ENCODE results near the gene CEP72.
"Not testable (repeated sequence)": the region's sequence is repeated elsewhere in the genome, so short reads cannot be mapped to it uniquely, and the experiment has no call there.

CEP72 gene

GRCh38 chr5:673831-674629, 61.9 kb downstream of the CEP72 start:
- no peak for DNase-seq

GRCh38 chr5:674630-675011, 62.5 kb downstream of the CEP72 start:
- no peak for DNase-seq

GRCh38 chr5:675111-675870, 63.2 kb downstream of the CEP72 start:
- DNase-seq = no peak

GRCh38 chr5:675871-676698, 63.9 kb downstream of the CEP72 start:
- DNase-seq = no peak

GRCh38 chr5:676699-677076, 64.5 kb downstream of the CEP72 start:
- DNase-seq = no peak

GRCh38 chr5:677131-678101, 65.3 kb downstream of the CEP72 start:
- no peak for DNase-seq

- DNase-seq = not testable (repeated sequence)
Observed at GRCh38 chr5:678521-678920, 66.4 kb downstream of the CEP72 start.

- not testable (repeated sequence) for DNase-seq
Observed at GRCh38 chr5:679166-679895, 67.2 kb downstream of the CEP72 start.

- not testable (repeated sequence) for DNase-seq
Observed at GRCh38 chr5:680118-680795, 68.1 kb downstream of the CEP72 start.

GRCh38 chr5:680836-681235, 68.7 kb downstream of the CEP72 start:
- not testable (repeated sequence) for DNase-seq

GRCh38 chr5:681317-682191, 69.4 kb downstream of the CEP72 start:
- not testable (repeated sequence) for DNase-seq

- not testable (repeated sequence) for DNase-seq
Observed at GRCh38 chr5:682216-682615, 70.1 kb downstream of the CEP72 start.

- not testable (repeated sequence) for DNase-seq
Observed at GRCh38 chr5:682651-683358, 70.7 kb downstream of the CEP72 start.

- no peak for DNase-seq
Observed at GRCh38 chr5:683551-684481, 71.7 kb downstream of the CEP72 start.

- no peak for DNase-seq
Observed at GRCh38 chr5:684751-685216, 72.6 kb downstream of the CEP72 start.

- DNase-seq = no peak
Observed at GRCh38 chr5:685262-686171, 73.4 kb downstream of the CEP72 start.

GRCh38 chr5:686172-686523, 74.0 kb downstream of the CEP72 start:
- DNase-seq = not testable (repeated sequence)
